Measurements from ENCODE around the gene AK5.
"Not testable (repeated sequence)": the region's sequence is repeated elsewhere in the genome, so short reads cannot be mapped to it uniquely, and the experiment has no call there.

DNA sequence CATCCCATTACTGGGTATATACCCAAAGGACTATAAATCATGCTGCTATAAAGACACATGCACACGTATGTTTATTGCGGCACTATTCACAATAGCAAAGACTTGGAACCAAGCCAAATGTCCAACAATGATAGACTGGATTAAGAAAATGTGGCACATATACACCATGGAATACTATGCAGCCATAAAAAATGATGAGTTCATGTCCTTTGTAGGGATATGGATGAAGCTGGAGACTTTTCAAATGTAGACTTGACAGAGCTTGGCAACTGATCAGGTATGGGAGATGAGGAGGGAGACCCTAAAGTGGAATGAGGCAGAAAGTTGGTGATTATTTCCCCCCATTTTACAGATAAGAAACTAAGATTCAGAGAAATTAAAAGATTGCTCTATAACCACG lies 230.8 kb downstream of the AK5 start:
- TF ChIP-seq POLR2A (IDR thresholded peaks at IDR 0.05): not testable (repeated sequence)
- TF ChIP-seq, protein P1, sequence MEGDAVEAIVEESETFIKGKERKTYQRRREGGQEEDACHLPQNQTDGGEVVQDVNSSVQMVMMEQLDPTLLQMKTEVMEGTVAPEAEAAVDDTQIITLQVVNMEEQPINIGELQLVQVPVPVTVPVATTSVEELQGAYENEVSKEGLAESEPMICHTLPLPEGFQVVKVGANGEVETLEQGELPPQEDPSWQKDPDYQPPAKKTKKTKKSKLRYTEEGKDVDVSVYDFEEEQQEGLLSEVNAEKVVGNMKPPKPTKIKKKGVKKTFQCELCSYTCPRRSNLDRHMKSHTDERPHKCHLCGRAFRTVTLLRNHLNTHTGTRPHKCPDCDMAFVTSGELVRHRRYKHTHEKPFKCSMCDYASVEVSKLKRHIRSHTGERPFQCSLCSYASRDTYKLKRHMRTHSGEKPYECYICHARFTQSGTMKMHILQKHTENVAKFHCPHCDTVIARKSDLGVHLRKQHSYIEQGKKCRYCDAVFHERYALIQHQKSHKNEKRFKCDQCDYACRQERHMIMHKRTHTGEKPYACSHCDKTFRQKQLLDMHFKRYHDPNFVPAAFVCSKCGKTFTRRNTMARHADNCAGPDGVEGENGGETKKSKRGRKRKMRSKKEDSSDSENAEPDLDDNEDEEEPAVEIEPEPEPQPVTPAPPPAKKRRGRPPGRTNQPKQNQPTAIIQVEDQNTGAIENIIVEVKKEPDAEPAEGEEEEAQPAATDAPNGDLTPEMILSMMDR (IDR thresholded peaks at IDR 0.05): not testable (repeated sequence)
